Gastroesophageal sphincter (tissue), 4 donors: Measurements from ENCODE around the gene MTERF4. TPM values are rescaled to one million over a fixed set of nuclear protein-coding genes. Genes with fewer than 3 reads are reported as not detected.

Experiments
- ATAC-seq: fragments of 150-250 bp; one replicate; pipeline ENCODE4 v1.9.1; 2016; ENCODE audit warnings: mild to moderate bottlenecking, moderate library complexity
- H3K27ac ChIP-seq, 4 donors: fragments of 200-600 bp; sonication (generic) in 3 of 4; 1 replicate in 3 of 4; 2 replicates in 1 of 4; pipeline ENCODE4 v1.5.1; 2016 to 2019
- H3K27me3 ChIP-seq: fragments of 200-600 bp; sonication (generic); one replicate; pipeline ENCODE4 v1.5.1; 2019
- H3K36me3 ChIP-seq, 2 donors: fragments of 200-600 bp; sonication (generic); one replicate each; pipeline ENCODE4 v1.5.1; 2019; ENCODE audit warnings: control low read depth in 1 of 2
- H3K4me1 ChIP-seq, 3 donors: fragments of 200-600 bp; sonication (generic); 1 replicate in 2 of 3; 2 replicates in 1 of 3; pipeline ENCODE4 v1.5.1; 2016 to 2019; ENCODE audit warnings: control low read depth in 2 of 3
- H3K4me3 ChIP-seq, 2 donors: fragments of 200-600 bp; sonication (generic); one replicate each; pipeline ENCODE4 v1.5.1; 2019; ENCODE audit warnings: mild to moderate bottlenecking in 1 of 2, moderate library complexity in 1 of 2
- H3K9me3 ChIP-seq, 3 donors: fragments of 200-600 bp; sonication (generic); one replicate each; pipeline ENCODE4 v1.5.1; 2017 to 2019; ENCODE audit warnings: control low read depth in 2 of 3
- CTCF ChIP-seq, 4 experiments: fragments of 200-600 bp in 2 of 4; fragments of 450-650 bp in 2 of 4; sonication (generic) in 1 of 4; IDR thresholded peaks; one replicate each; pipeline ENCODE4 v1.5.1; 2017 to 2019; ENCODE audit warnings: antibody characterized with exemption in 4 of 4, mild to moderate bottlenecking in 2 of 4, moderate library complexity in 2 of 4
- EP300 ChIP-seq: sonication (generic); formaldehyde crosslinking; IDR thresholded peaks from one replicate; pipeline ENCODE4 v1.6.1; 2017; ENCODE audit warnings: antibody characterized with exemption, mild to moderate bottlenecking
- POLR2A ChIP-seq, 2 donors: fragments of 450-650 bp; IDR thresholded peaks; one replicate each; pipeline ENCODE4 v1.6.1; 2017; ENCODE audit warnings: antibody characterized with exemption in 2 of 2, mild to moderate bottlenecking in 2 of 2, moderate library complexity in 1 of 2
- POLR2AphosphoS5 ChIP-seq: sonication (generic); formaldehyde crosslinking; IDR thresholded peaks from one replicate; pipeline ENCODE4 v1.6.1; 2017; ENCODE audit warnings: antibody characterized with exemption
- WGBS, 2 donors: methylation state at CpG; one replicate each; pipeline ENCODE4 v1.1.5; 2018; ENCODE audit warnings: low coverage in 1 of 2; 5-methylcytosine and 5-hydroxymethylcytosine counted together
- total RNA-seq, 4 donors: library from RNA; depleted of rRNA; stranded (reverse); fragments of >200 nt; gene quantifications; one replicate each; pipeline ENCODE4 v1.1.0, GENCODE V29; 2016

The MTERF4 gene
- total RNA-seq, 4 donors from 2014 or later: 27.1 to 33.0 (median 32.1) TPM

- no peaks in the 10 kb centered on the region for H3K9me3 ChIP-seq
- no peak for TF ChIP-seq POLR2A (IDR thresholded peaks at IDR 0.05)
- TF ChIP-seq POLR2AphosphoS5: no peak
- TF ChIP-seq EP300: no peak
- no peak for TF ChIP-seq CTCF (IDR thresholded peaks at IDR 0.05)
- no peaks in the 10 kb centered on the region for H3K27me3 ChIP-seq
- no peaks in the 10 kb centered on the region for H3K4me1 ChIP-seq
- H3K4me3 ChIP-seq: no peak overlapping the region
- WGBS, 2 donors: 94 to 97% methylated on average over 5 to 12 of the region's 13 CpGs
- no peak for ATAC-seq
- H3K36me3 ChIP-seq: peaks cover 0 to 19% of the 10 kb centered on the region in 2 donors
- no peak overlapping the region for H3K27ac ChIP-seq
Measured at GRCh38 chr2:241125626-241126025, 23.5 kb upstream of the MTERF4 start.

GRCh38 chr2:241123816-241124536 is 21.9 kb upstream of the MTERF4 start:
- Histone ChIP-seq H3K36me3 (peaks cover 0 to 19% of the 10 kb centered on the region in 2 donors), H3K27me3 (no peaks in the 10 kb centered on the region), H3K27ac (no peak overlapping the region), H3K9me3 (no peaks in the 10 kb centered on the region), H3K4me1 (no peaks in the 10 kb centered on the region), H3K4me3 (no peak overlapping the region)
- 84% methylated on average over 6 of the region's 16 CpGs; no CpG with 5 or more reads in 1 of the 2 donors for WGBS, 2 donors
- TF ChIP-seq CTCF (IDR thresholded peaks at IDR 0.05): no peak
- no peak for TF ChIP-seq EP300
- no peak for TF ChIP-seq POLR2AphosphoS5
- no peak for TF ChIP-seq POLR2A (IDR thresholded peaks at IDR 0.05)
- no peak for ATAC-seq

- WGBS, 2 donors: 80% methylated on average over 8 to 17 of the region's 19 CpGs
- no peaks in the 10 kb centered on the region for H3K27me3 ChIP-seq
- no peak for ATAC-seq
- H3K36me3 ChIP-seq: peaks cover 0 to 19% of the 10 kb centered on the region in 2 donors
- H3K9me3 ChIP-seq: no peaks in the 10 kb centered on the region
- H3K27ac ChIP-seq: no peak overlapping the region
- H3K4me3 ChIP-seq: no peak overlapping the region
- TF ChIP-seq CTCF (IDR thresholded peaks at IDR 0.05) (no peak), POLR2A (IDR thresholded peaks at IDR 0.05) (no peak), EP300 (no peak), POLR2AphosphoS5 (no peak)
- H3K4me1 ChIP-seq: no peaks in the 10 kb centered on the region
Measured at GRCh38 chr2:241122376-241123002, 20.4 kb upstream of the MTERF4 start.

GRCh38 chr2:241121008-241121407 is 18.9 kb upstream of the MTERF4 start:
- Histone ChIP-seq H3K27me3 (no peaks in the 10 kb centered on the region), H3K27ac (no peak overlapping the region), H3K4me1 (no peaks in the 10 kb centered on the region), H3K4me3 (no peak overlapping the region), H3K36me3 (peaks cover 0 to 8% of the 10 kb centered on the region in 2 donors), H3K9me3 (no peaks in the 10 kb centered on the region)
- ATAC-seq: no peak
- no peak for TF ChIP-seq EP300
- TF ChIP-seq CTCF (IDR thresholded peaks at IDR 0.05): no peak
- TF ChIP-seq POLR2A (IDR thresholded peaks at IDR 0.05): no peak
- WGBS, 2 donors: 93 to 100% methylated on average over 5 of the region's 5 CpGs

GRCh38 chr2:241120440-241120839 is 18.4 kb upstream of the MTERF4 start:
- H3K4me3 ChIP-seq: no peak overlapping the region
- WGBS, 2 donors: 100% methylated on average over 1 to 2 of the region's 2 CpGs
- TF ChIP-seq EP300 (no peak), CTCF (IDR thresholded peaks at IDR 0.05) (no peak), POLR2A (IDR thresholded peaks at IDR 0.05) (no peak), POLR2AphosphoS5 (no peak)
- ATAC-seq: no peak
- no peaks in the 10 kb centered on the region for H3K27me3 ChIP-seq
- H3K27ac ChIP-seq: no peak overlapping the region
- H3K9me3 ChIP-seq: no peaks in the 10 kb centered on the region
- H3K4me1 ChIP-seq: no peaks in the 10 kb centered on the region
- H3K36me3 ChIP-seq: peaks cover 0 to 7% of the 10 kb centered on the region in 2 donors
